Lung (tissue), 12 donors: Measurements from ENCODE around the gene MIER3. TPM values are rescaled to one million over a fixed set of nuclear protein-coding genes. Genes with fewer than 3 reads are reported as not detected.

Experiments
- ATAC-seq: fragments of 200-7000 bp; cut with Tn5 transposase; one replicate; pipeline ENCODE4 v1.9.1; 2020; ENCODE audit warnings: moderate number of reproducible peaks; ENCODE audit not compliant: insufficient read depth, low FRiP score
- DNase-seq, 3 donors: peaks; one replicate each; pipeline ENCODE4 v3.0.0-alpha.2; 2013 to 2017
- H3K27ac ChIP-seq, 2 donors: one replicate each; pipeline ENCODE4 v1.5.1; 2013; ENCODE audit warnings: mild to moderate bottlenecking in 2 of 2, moderate library complexity in 2 of 2, control low read depth in 1 of 2, inconsistent platforms in 1 of 2, low read depth in 1 of 2, low read length in 1 of 2
- H3K27me3 ChIP-seq, 3 donors: one replicate each; pipeline ENCODE4 v1.5.1; 2013; ENCODE audit warnings: low read length in 2 of 3; ENCODE audit not compliant: control insufficient read depth in 3 of 3, insufficient read depth in 3 of 3
- H3K36me3 ChIP-seq, 4 donors: one replicate each; pipeline ENCODE4 v1.5.1; 2013; ENCODE audit warnings: low read length in 4 of 4, mild to moderate bottlenecking in 1 of 4, moderate library complexity in 1 of 4; ENCODE audit not compliant: control insufficient read depth in 4 of 4, insufficient read depth in 4 of 4
- H3K4me1 ChIP-seq, 5 donors: one replicate each; pipeline ENCODE4 v1.5.1; 2013; ENCODE audit warnings: low read length in 5 of 5, mild to moderate bottlenecking in 2 of 5, moderate library complexity in 1 of 5; ENCODE audit not compliant: control insufficient read depth in 5 of 5, insufficient read depth in 5 of 5
- H3K4me3 ChIP-seq: one replicate; pipeline ENCODE4 v1.5.1; 2013; ENCODE audit warnings: mild to moderate bottlenecking, control low read depth, moderate library complexity
- H3K9ac ChIP-seq, 2 donors: one replicate each; pipeline ENCODE4 v1.5.1; 2013; ENCODE audit warnings: low read length in 2 of 2, control low read depth in 1 of 2; ENCODE audit not compliant: insufficient read depth in 1 of 2
- H3K9me3 ChIP-seq, 4 donors: one replicate each; pipeline ENCODE4 v1.5.1; 2013; ENCODE audit warnings: low read length in 3 of 4, mild to moderate bottlenecking in 1 of 4, moderate library complexity in 1 of 4; ENCODE audit not compliant: control insufficient read depth in 4 of 4, insufficient read depth in 3 of 4
- CTCF ChIP-seq: IDR thresholded peaks from 2 replicates; pipeline ENCODE4 v1.5.1; 2012; ENCODE audit warnings: mild to moderate bottlenecking; ENCODE audit errors: control extremely low read depth, extremely low read depth
- WGBS, 2 donors: extraction: QIAGEN DNeasy Blood & Tissue Kit; methylation state at CpG; one replicate each; pipeline ENCODE4 v1.1.7; 2013; 5-methylcytosine and 5-hydroxymethylcytosine counted together
- polyA plus RNA-seq, 2 donors: library from polyadenylated mRNA; stranded (reverse); fragments of 200-250 nt; gene quantifications; one replicate each; pipeline ENCODE4 v1.2.1, GENCODE V29; 2013
- total RNA-seq, 2 donors: library from RNA; depleted of rRNA in 1 of 2; stranded (reverse); fragments of >200 nt in 1 of 2; gene quantifications; one replicate each; pipeline ENCODE4 v1.2.1, GENCODE V29; 2014 to 2021
- donor health status: control.
- donor health status: control.
- donor health status: Bipolar disorder and iron deficiency.
- donor health status: healthy.
- donor health status: DM: yes; HTN: yes; CAD: no.

The MIER3 gene
- total and polyA plus RNA-seq, 4 donors, result 4.9 to 26.7 (median 10.6) TPM

GRCh38 chr5:56985936-56986625 lies 34.2 kb upstream of the MIER3 start:
- no peaks in the 10 kb centered on the region for H3K27me3 ChIP-seq
- peaks cover 0 to 3% (median 0%) of the 10 kb centered on the region in 5 donors for H3K4me1 ChIP-seq
- H3K27ac ChIP-seq, result no peak overlapping the region
- no peak for TF ChIP-seq CTCF
- 38 to 51% methylated on average over 3 of the region's 3 CpGs for WGBS, 2 donors
- H3K36me3 ChIP-seq, result no peaks in the 10 kb centered on the region
- no peak for ATAC-seq
- H3K9ac ChIP-seq, result no peak overlapping the region
- H3K9me3 ChIP-seq, result no peaks in the 10 kb centered on the region
- no peak for DNase-seq
- no peak overlapping the region for H3K4me3 ChIP-seq

GRCh38 chr5:56984445-56984844 lies 32.5 kb upstream of the MIER3 start:
- Histone ChIP-seq H3K4me1 (peaks cover 0 to 3% (median 0%) of the 10 kb centered on the region in 5 donors), H3K27ac (no peak overlapping the region), H3K36me3 (no peaks in the 10 kb centered on the region), H3K27me3 (no peaks in the 10 kb centered on the region), H3K9me3 (no peaks in the 10 kb centered on the region), H3K4me3 (no peak overlapping the region), H3K9ac (no peak overlapping the region)
- no peak for TF ChIP-seq CTCF
- WGBS, 2 donors, result 59 to 70% methylated on average over 1 of the region's 1 CpG
- ATAC-seq, result no peak
- DNase-seq, result no peak

GRCh38 chr5:56983593-56984361 lies 31.9 kb upstream of the MIER3 start:
- Histone ChIP-seq H3K9me3 (no peaks in the 10 kb centered on the region), H3K36me3 (no peaks in the 10 kb centered on the region), H3K27ac (no peak overlapping the region), H3K4me1 (peaks cover 0 to 3% (median 0%) of the 10 kb centered on the region in 5 donors), H3K27me3 (no peaks in the 10 kb centered on the region), H3K4me3 (no peak overlapping the region), H3K9ac (no peak overlapping the region)
- 30 to 50% methylated on average over 1 of the region's 1 CpG for WGBS, 2 donors
- TF ChIP-seq CTCF, result no peak
- DNase-seq, result no peak
- no peak for ATAC-seq
